Left hindlimb (tissue), 1 donor: ENCODE measurements around the gene KIF13A.
"Not testable (repeated sequence)": the region's sequence is repeated elsewhere in the genome, so short reads cannot be mapped to it uniquely, and the experiment has no call there.

Experiments
- DNase-seq: peaks from one replicate; pipeline ENCODE4 v3.0.0-alpha.2; 2018

The KIF13A gene

GRCh38 chr6:17842014-17842776, 145.2 kb downstream of the KIF13A start:
- DNase-seq: no peak

GRCh38 chr6:17839513-17840223, 147.8 kb downstream of the KIF13A start:
- DNase-seq: no peak

- DNase-seq: no peak
Observed at GRCh38 chr6:17836293-17836692, 151.1 kb downstream of the KIF13A start.

GRCh38 chr6:17835784-17836183, 151.7 kb downstream of the KIF13A start:
- no peak for DNase-seq

- DNase-seq: no peak
Observed at GRCh38 chr6:17831135-17831534, 156.3 kb downstream of the KIF13A start.

- no peak for DNase-seq
Observed at GRCh38 chr6:17829905-17830304, 157.5 kb downstream of the KIF13A start.

GRCh38 chr6:17828149-17828548, 159.3 kb downstream of the KIF13A start:
- DNase-seq: no peak

GRCh38 chr6:17826301-17826700, 161.1 kb downstream of the KIF13A start:
- no peak for DNase-seq

- DNase-seq: no peak
Observed at GRCh38 chr6:17820055-17820454, 167.4 kb downstream of the KIF13A start.

GRCh38 chr6:17817763-17818162, 169.7 kb downstream of the KIF13A start:
- DNase-seq: no peak

GRCh38 chr6:17816921-17817611, 170.4 kb downstream of the KIF13A start:
- DNase-seq: no peak

- no peak for DNase-seq
Observed at GRCh38 chr6:17813542-17813941, 173.9 kb downstream of the KIF13A start.

- DNase-seq: no peak
Observed at GRCh38 chr6:17812311-17812710, 175.1 kb downstream of the KIF13A start.

GRCh38 chr6:17808609-17809008, 178.8 kb downstream of the KIF13A start:
- no peak for DNase-seq

GRCh38 chr6:17807431-17807830, 180.0 kb downstream of the KIF13A start:
- not testable (repeated sequence) for DNase-seq

GRCh38 chr6:17803409-17803808, 184.0 kb downstream of the KIF13A start:
- DNase-seq: no peak

GRCh38 chr6:17798477-17799154, 188.8 kb downstream of the KIF13A start:
- DNase-seq: no peak

- no peak for DNase-seq
Observed at GRCh38 chr6:17790489-17790888, 196.9 kb downstream of the KIF13A start.

- DNase-seq: no peak
Observed at GRCh38 chr6:17785094-17785787, 202.2 kb downstream of the KIF13A start.

- no peak for DNase-seq
Observed at GRCh38 chr6:17780061-17780460, 207.4 kb downstream of the KIF13A start.

GRCh38 chr6:17771609-17772008, 215.8 kb downstream of the KIF13A start:
- DNase-seq: no peak

- DNase-seq: no peak
Observed at GRCh38 chr6:17768881-17769280, 218.6 kb downstream of the KIF13A start.

- DNase-seq: no peak
Observed at GRCh38 chr6:17768388-17768787, 219.0 kb downstream of the KIF13A start.
